ENCODE results near the gene CATSPERE. TPM values are rescaled to one million over a fixed set of nuclear protein-coding genes. Genes with fewer than 3 reads are reported as not detected.
"Not testable (repeated sequence)": the region's sequence is repeated elsewhere in the genome, so short reads cannot be mapped to it uniquely, and the experiment has no call there.

The CATSPERE gene
- total and polyA plus RNA-seq, 10 donors = 0.50 to 4.0 (median 1.1) TPM

GRCh38 chr1:244494653-244495052 is 33.6 kb downstream of the CATSPERE start:
- no peaks in the 10 kb centered on the region for H3K4me1 ChIP-seq
- TF ChIP-seq CTCF (IDR thresholded peaks at IDR 0.05 in 8 of 11, conservative IDR thresholded peaks at IDR 0.05 in 3 of 11) (no peak), POLR2A (IDR thresholded peaks at IDR 0.05) (no peak), POLR2AphosphoS5 (IDR thresholded peaks at IDR 0.05) (no peak)
- H3K36me3 ChIP-seq = no peaks in the 10 kb centered on the region
- no peak overlapping the region for H3K4me3 ChIP-seq
- intact Hi-C loops (cut with DNase I; ENCODE audit: low total_unique reads) = no loop called here
- DNase-seq = no peak
- WGBS, 5 donors = 90 to 98% (median 94%) methylated on average over 2 of the region's 2 CpGs
- H3K27ac ChIP-seq = no peak overlapping the region
- no peaks in the 10 kb centered on the region for H3K27me3 ChIP-seq (replicated peaks in 1 of 7)
- peaks cover 0 to 8% (median 3%) of the 10 kb centered on the region in 8 donors for H3K9me3 ChIP-seq

- Histone ChIP-seq H3K4me1 (no peaks in the 10 kb centered on the region), H3K9me3 (peaks cover 0 to 21% (median 15%) of the 10 kb centered on the region in 8 donors), H3K27ac (no peak overlapping the region), H3K4me3 (no peak overlapping the region), H3K36me3 (no peaks in the 10 kb centered on the region), H3K27me3 (replicated peaks in 1 of 7) (no peaks in the 10 kb centered on the region)
- WGBS, 5 donors = 74 to 91% (median 86%) methylated on average over 1 of the region's 1 CpG
- TF ChIP-seq POLR2A (IDR thresholded peaks at IDR 0.05) (no peak), CTCF (IDR thresholded peaks at IDR 0.05 in 8 of 11, conservative IDR thresholded peaks at IDR 0.05 in 3 of 11) (no peak), POLR2AphosphoS5 (IDR thresholded peaks at IDR 0.05) (no peak)
- intact Hi-C loops (cut with DNase I; ENCODE audit: low total_unique reads) = no loop called here
- no peak for DNase-seq
These were observed 35.1 kb downstream of the CATSPERE start for GRCh38 chr1:244496186-244496585.

- H3K27me3 ChIP-seq (replicated peaks in 1 of 7) = no peaks in the 10 kb centered on the region
- 67 to 85% (median 77%) methylated on average over 1 of the region's 1 CpG for WGBS, 5 donors
- H3K4me3 ChIP-seq = no peak overlapping the region
- H3K27ac ChIP-seq = no peak overlapping the region
- H3K9me3 ChIP-seq = peaks cover 0 to 21% (median 15%) of the 10 kb centered on the region in 8 donors
- no peaks in the 10 kb centered on the region for H3K4me1 ChIP-seq
- intact Hi-C loops (cut with DNase I; ENCODE audit: low total_unique reads) = no loop called here
- DNase-seq = no peak
- H3K36me3 ChIP-seq = no peaks in the 10 kb centered on the region
- TF ChIP-seq POLR2AphosphoS5 (IDR thresholded peaks at IDR 0.05) (no peak), POLR2A (IDR thresholded peaks at IDR 0.05) (no peak), CTCF (IDR thresholded peaks at IDR 0.05 in 8 of 11, conservative IDR thresholded peaks at IDR 0.05 in 3 of 11) (no peak)
These were observed 36.7 kb downstream of the CATSPERE start for GRCh38 chr1:244497805-244498204.

- H3K36me3 ChIP-seq; DNase-seq; H3K4me3 ChIP-seq; H3K4me1 ChIP-seq; H3K27me3 ChIP-seq (replicated peaks in 1 of 7); intact Hi-C loops (cut with DNase I; ENCODE audit: low total_unique reads); H3K27ac ChIP-seq: not testable (repeated sequence)
- H3K9me3 ChIP-seq = peaks cover 0 to 21% (median 15%) of the 10 kb centered on the region in 8 donors
- 89 to 96% (median 90%) methylated on average over 2 of the region's 2 CpGs for WGBS, 5 donors
These were observed 38.4 kb downstream of the CATSPERE start for GRCh38 chr1:244499484-244499883.

- H3K4me3 ChIP-seq; H3K4me1 ChIP-seq; H3K36me3 ChIP-seq; intact Hi-C loops (cut with DNase I; ENCODE audit: low total_unique reads); DNase-seq; H3K27ac ChIP-seq; H3K27me3 ChIP-seq (replicated peaks in 1 of 7): not testable (repeated sequence)
- 86 to 95% (median 92%) methylated on average over 4 of the region's 4 CpGs for whole genome bisulfite sequencing, 5 donors
- H3K9me3 ChIP-seq = peaks cover 0 to 21% (median 15%) of the 10 kb centered on the region in 8 donors
These were observed 39.4 kb downstream of the CATSPERE start for GRCh38 chr1:244500515-244500914.
